GM21576 (cell line): ENCODE results near the gene MADD.

Experiments
- ATAC-seq: cut with Tn5 transposase; IDR thresholded peaks from one replicate; pipeline ENCODE4 v1.9.1; 2021; ENCODE audit warnings: mild to moderate bottlenecking, moderate library complexity; ENCODE audit not compliant: unreplicated experiment

Gene MADD

GRCh38 chr11:47378010-47378835 is 108.3 kb downstream of the MADD start, which contains the start of gene SPI1:
SPI1 (minus strand) TSS chr11:47378547; CDS start chr11:47378353, 194 bp downstream.
- ATAC-seq: peak; percentile 72

- no peak for ATAC-seq
Observed at GRCh38 chr11:47378836-47379170, 108.9 kb downstream of the MADD start.

GRCh38 chr11:47379317-47379716 is 109.4 kb downstream of the MADD start:
- no peak for ATAC-seq
